IMR-90 (cell line): ENCODE measurements around the gene FLOT2. TPM values are rescaled to one million over a fixed set of nuclear protein-coding genes. Genes with fewer than 3 reads are reported as not detected.

Source experiments
- ATAC-seq: fragments of 200-7000 bp; cut with Tn5 transposase; 2 replicates; pipeline ENCODE4 v1.9.1; 2020; ENCODE audit warnings: low read depth, mild to moderate bottlenecking, moderate library complexity
- BruUV-seq: library from RNA; stranded (reverse); fragments of 400-500 nt; replicated peaks from 2 replicates; lab custom pipeline; 2021; lab: Mats Ljungman, UMichigan
- CTCF ChIA-PET: fragments of 300-600 bp; formaldehyde crosslinking; extraction: SDS; loops from one replicate; lab custom pipeline; 2021; ENCODE audit warnings: antibody characterized with exemption; lab: Yijun Ruan, JAX
- POLR2A ChIA-PET: fragments of 300-600 bp; sonication (Branson Sonifier 250); formaldehyde crosslinking; loops from one replicate; lab custom pipeline; 2022; ENCODE audit warnings: antibody characterized with exemption; ENCODE audit not compliant: unreplicated experiment; lab: Charles Lee
- DNase-seq: peaks from one replicate; pipeline ENCODE4 v3.0.0; 2013
- H2AFZ ChIP-seq: replicated peaks from 2 replicates; pipeline ENCODE3; 2013; ENCODE audit warnings: low read length, mild to moderate bottlenecking; ENCODE audit not compliant: poor library complexity
- H2AK5ac ChIP-seq: 2 replicates; pipeline ENCODE4 v1.6.1; 2013; ENCODE audit warnings: low read depth, low read length, inconsistent platforms
- H2AK9ac ChIP-seq: replicated peaks from 2 replicates; pipeline ENCODE3; 2013; ENCODE audit warnings: mild to moderate bottlenecking, low read depth, low read length, moderate library complexity; ENCODE audit not compliant: poor library complexity
- H2BK120ac ChIP-seq: 2 replicates; pipeline ENCODE4 v1.6.1; 2013; ENCODE audit warnings: low read depth, low read length, inconsistent platforms
- H2BK15ac ChIP-seq: 3 replicates; pipeline ENCODE4 v1.6.1; 2013; ENCODE audit warnings: low read depth, low read length, inconsistent platforms
- H2BK20ac ChIP-seq: 2 replicates; pipeline ENCODE4 v1.6.1; 2013; ENCODE audit warnings: low read depth, mild to moderate bottlenecking, inconsistent platforms, low read length, moderate library complexity
- H2BK5ac ChIP-seq: 2 replicates; pipeline ENCODE4 v1.6.1; 2013; ENCODE audit warnings: mild to moderate bottlenecking, low read depth, low read length, inconsistent platforms; ENCODE audit not compliant: poor library complexity, severe bottlenecking
- H3K14ac ChIP-seq: replicated peaks from 2 replicates; pipeline ENCODE4 v1.6.1; 2013; ENCODE audit warnings: low read depth, low read length, inconsistent platforms
- H3K18ac ChIP-seq: 2 replicates; pipeline ENCODE4 v1.6.1; 2013; ENCODE audit warnings: low read depth, low read length, control low read depth
- H3K23ac ChIP-seq: 2 replicates; pipeline ENCODE4 v1.6.1; 2013; ENCODE audit warnings: low read depth, low read length, inconsistent platforms
- H3K27ac ChIP-seq: 2 replicates; pipeline ENCODE4 v1.5.1; 2013; ENCODE audit warnings: mild to moderate bottlenecking, control low read depth, low read length; ENCODE audit not compliant: insufficient read depth
- H3K27me3 ChIP-seq: 2 replicates; pipeline ENCODE4 v1.6.1; 2013; ENCODE audit warnings: low read length; ENCODE audit not compliant: control insufficient read depth, insufficient read depth
- H3K36me3 ChIP-seq: 2 replicates; pipeline ENCODE4 v1.6.1; 2013; ENCODE audit warnings: low read length, mixed read lengths; ENCODE audit not compliant: control insufficient read depth, insufficient read depth
- H3K4ac ChIP-seq: 2 replicates; pipeline ENCODE4 v1.6.1; 2013; ENCODE audit warnings: low read depth, low read length, inconsistent platforms
- H3K4me1 ChIP-seq: 2 replicates; pipeline ENCODE4 v1.6.1; 2013; ENCODE audit warnings: low read length, mixed read lengths; ENCODE audit not compliant: control insufficient read depth, insufficient read depth
- H3K4me2 ChIP-seq: 2 replicates; pipeline ENCODE4 v1.6.1; 2013; ENCODE audit warnings: low read depth, mild to moderate bottlenecking, control low read depth, low read length, moderate library complexity
- H3K4me3 ChIP-seq: 2 replicates; pipeline ENCODE4 v1.5.1; 2013; ENCODE audit warnings: low read depth, mild to moderate bottlenecking, control low read depth, low read length, moderate library complexity; ENCODE audit not compliant: insufficient read depth
- H3K56ac ChIP-seq: 2 replicates; pipeline ENCODE4 v1.6.1; 2013; ENCODE audit warnings: low read length, inconsistent platforms; ENCODE audit not compliant: insufficient read depth; ENCODE audit errors: extremely low read depth
- H3K79me1 ChIP-seq, 2 experiments: 2 replicates each; pipeline ENCODE4 v1.6.1; 2013; ENCODE audit warnings: low read length in 2 of 2, inconsistent platforms in 1 of 2, low read depth in 1 of 2
- H3K9ac ChIP-seq: 2 replicates; pipeline ENCODE4 v1.6.1; 2013; ENCODE audit warnings: low read depth, low read length, control low read depth
- H3K9me1 ChIP-seq: 2 replicates; pipeline ENCODE4 v1.6.1; 2013; ENCODE audit warnings: low read length, inconsistent platforms; ENCODE audit not compliant: insufficient read depth
- H3K9me3 ChIP-seq: 2 replicates; pipeline ENCODE4 v1.6.1; 2013; ENCODE audit warnings: low read length; ENCODE audit not compliant: control insufficient read depth, insufficient read depth
- H4K20me1 ChIP-seq: 2 replicates; pipeline ENCODE4 v1.6.1; 2013; ENCODE audit warnings: low read length, inconsistent platforms; ENCODE audit not compliant: insufficient read depth
- H4K5ac ChIP-seq: 2 replicates; pipeline ENCODE4 v1.6.1; 2013; ENCODE audit warnings: mild to moderate bottlenecking, low read depth, low read length, control low read depth
- H4K8ac ChIP-seq, 2 experiments: 2 replicates each; pipeline ENCODE4 v1.6.1; 2013; ENCODE audit warnings: low read depth in 2 of 2, low read length in 2 of 2, control low read depth in 1 of 2, inconsistent platforms in 1 of 2
- H4K91ac ChIP-seq: 2 replicates; pipeline ENCODE4 v1.6.1; 2013; ENCODE audit warnings: low read depth, low read length, inconsistent platforms; ENCODE audit not compliant: insufficient read depth
- BHLHE40 ChIP-seq: fragments of 150-350 bp; IDR thresholded peaks from 2 replicates; pipeline ENCODE4 v1.6.1; 2016; ENCODE audit warnings: mild to moderate bottlenecking, low read depth, low read length
- CEBPB ChIP-seq: IDR thresholded peaks from 2 replicates; pipeline ENCODE4 v1.6.1; 2012; ENCODE audit warnings: low read depth, low read length, improper control_type of control experiment
- CHD1 ChIP-seq: IDR thresholded peaks from 2 replicates; pipeline ENCODE4 v1.6.1; 2012; ENCODE audit warnings: low read depth, low read length, improper control_type of control experiment
- FOS ChIP-seq: fragments of 150-350 bp; IDR thresholded peaks from 2 replicates; pipeline ENCODE4 v1.6.1; 2016; ENCODE audit warnings: low read depth, low read length
- MAFK ChIP-seq: IDR thresholded peaks from 2 replicates; pipeline ENCODE4 v1.6.1; 2012; ENCODE audit warnings: low read depth, low read length, improper control_type of control experiment
- MAZ ChIP-seq: IDR thresholded peaks from 2 replicates; pipeline ENCODE4 v1.6.1; 2012; ENCODE audit warnings: low read depth, mild to moderate bottlenecking, low read length, improper control_type of control experiment, moderate library complexity, borderline replicate concordance
- MXI1 ChIP-seq: IDR thresholded peaks from 2 replicates; pipeline ENCODE4 v1.6.1; 2012; ENCODE audit warnings: low read depth, mild to moderate bottlenecking, low read length, moderate library complexity, borderline replicate concordance
- NFE2L2 ChIP-seq: fragments of 150-350 bp; IDR thresholded peaks from 2 replicates; pipeline ENCODE4 v1.6.1; 2016; ENCODE audit warnings: low read depth, mild to moderate bottlenecking, low read length
- POLR2A ChIP-seq: IDR thresholded peaks from 2 replicates; pipeline ENCODE4 v1.6.1; 2012; ENCODE audit warnings: mild to moderate bottlenecking, low read depth, low read length
- RCOR1 ChIP-seq: IDR thresholded peaks from 2 replicates; pipeline ENCODE4 v1.6.1; 2012; ENCODE audit warnings: mild to moderate bottlenecking, low read length, improper control_type of control experiment; ENCODE audit not compliant: insufficient replicate concordance
- RFX5 ChIP-seq: IDR thresholded peaks from 2 replicates; pipeline ENCODE4 v1.8.0; 2012; ENCODE audit warnings: low read depth, mild to moderate bottlenecking, low read length, moderate library complexity
- SMC3 ChIP-seq: fragments of 150-350 bp; IDR thresholded peaks from 2 replicates; pipeline ENCODE4 v1.6.1; 2016; ENCODE audit warnings: low read depth, mild to moderate bottlenecking, antibody characterized with exemption, low read length, moderate library complexity
- WGBS, 2 experiments: methylation state at CpG; one replicate each; pipeline versions ENCODE4 v1.1.5 to v1.1.7; 2013; ENCODE audit warnings: missing lambda C conversion rate in 2 of 2; ENCODE audit not compliant: insufficient read length in 1 of 2; ENCODE audit errors: extremely low coverage in 2 of 2; 5-methylcytosine and 5-hydroxymethylcytosine counted together
- dilution Hi-C: fragments of 300-500 bp; cut with HindIII; formaldehyde crosslinking; loops from one replicate; pipeline ENCODE4 v1.14.3; 2018; ENCODE audit warnings: low sequenced_read_pairs; ENCODE audit not compliant: unreplicated experiment
- in situ Hi-C: fragments of 300-500 bp; cut with MboI; formaldehyde crosslinking; loops from 3 replicates; pipeline ENCODE4 v1.14.3; 2019; ENCODE audit warnings: low sequenced_read_pairs, inconsistent platforms, mixed read lengths
- intact Hi-C: fragments of 100-400 bp; cut with micrococcal nuclease; formaldehyde crosslinking; loops from 2 replicates; pipeline ENCODE4 v1.10.0; 2022
- polyA plus RNA-seq, 3 experiments: library from polyadenylated mRNA; depleted of rRNA; stranded (reverse); fragments of >200 nt; gene quantifications; 2 replicates each; pipeline ENCODE4 v1.2.3, GENCODE V29; 2012; ENCODE audit warnings: low replicate concordance in 1 of 3
- total RNA-seq: library from RNA; depleted of rRNA; stranded (reverse); fragments of >200 nt; gene quantifications from 2 replicates; pipeline ENCODE4 v1.2.3, GENCODE V29; 2012
- TF ChIP-seq, protein P1 (sequence below): fragments of 150-350 bp; IDR thresholded peaks from 2 replicates; pipeline ENCODE4 v1.6.1; 2016; ENCODE audit warnings: low read depth, mild to moderate bottlenecking, low read length, moderate library complexity, borderline replicate concordance
- TF ChIP-seq, protein P2 (sequence below): fragments of 150-350 bp; IDR thresholded peaks from 2 replicates; pipeline ENCODE4 v1.6.1; 2017; ENCODE audit warnings: mild to moderate bottlenecking, antibody characterized with exemption, low read length, low read depth
- TF ChIP-seq, protein P3 (sequence below): conservative IDR thresholded peaks from 2 replicates; pipeline ENCODE4 v1.5.1; 2012; ENCODE audit warnings: mild to moderate bottlenecking, low read depth, low read length, improper control_type of control experiment

FLOT2 gene
- total and polyA plus RNA-seq, 2 of the 4 experiments (the other 2 are of a cell fraction): 19.7 to 67.9 TPM

DNA sequence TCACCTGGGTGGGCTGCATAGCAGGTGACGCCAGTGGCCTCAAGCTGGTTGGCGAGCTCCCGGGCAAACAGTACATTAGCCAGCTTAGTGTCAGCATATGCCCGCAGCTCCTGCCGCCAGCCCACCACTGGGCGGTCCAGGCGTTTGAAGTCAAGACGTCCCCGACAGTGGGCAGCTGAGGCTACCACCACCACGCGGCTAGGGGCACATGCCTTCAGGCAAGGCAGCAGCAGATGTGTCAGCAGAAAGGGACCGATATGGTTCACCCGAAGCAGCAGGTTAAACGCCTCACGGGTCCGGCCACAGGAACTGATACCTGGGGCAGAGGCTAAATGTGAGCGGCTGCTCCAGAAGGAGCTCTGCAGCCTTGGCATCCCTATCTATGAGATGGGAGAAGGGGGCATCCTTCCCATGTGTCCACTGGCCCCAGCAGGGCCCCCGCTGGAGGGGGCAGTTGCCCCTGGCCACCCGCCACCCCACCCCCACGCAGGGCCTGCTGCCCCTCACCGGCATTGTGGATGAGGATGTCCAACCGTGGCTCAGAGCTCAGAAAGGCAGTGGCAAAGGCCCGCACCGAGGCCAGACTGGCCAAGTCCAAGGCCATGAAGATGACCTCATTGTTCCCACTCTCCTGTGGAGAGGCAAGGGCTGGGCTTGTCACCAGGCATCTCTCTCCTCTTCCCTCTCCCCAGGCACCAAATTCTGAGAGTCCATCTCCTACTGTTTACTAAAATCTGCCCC, 3.6 kb upstream of the FLOT2 start:
- H3K27me3 ChIP-seq: no peaks in the 10 kb centered on the region
- H3K14ac ChIP-seq: no peak overlapping the region
- peaks cover 16% of the 10 kb centered on the region for H3K9me1 ChIP-seq
- H3K23ac ChIP-seq: peak overlapping the region; percentile 71; the same call in 1 of the 2 replicates
- intact Hi-C loops (no loop called here), in situ Hi-C loops (no loop called here), dilution Hi-C loops (no loop called here)
- H3K4ac ChIP-seq: no peak overlapping the region
- no peak overlapping the region for H2AK9ac ChIP-seq
- peaks cover 8% of the 10 kb centered on the region for H3K4me1 ChIP-seq
- H2AFZ ChIP-seq: no peak overlapping the region
- no peak overlapping the region for H2BK120ac ChIP-seq
- DNase-seq: no peak
- H3K4me2 ChIP-seq: peak overlapping the region; percentile 11; the same call in 1 of the 2 replicates
- no peak overlapping the region for H2BK20ac ChIP-seq
- CTCF ChIA-PET: no interaction called here
- H2AK5ac ChIP-seq: peak overlapping the region; percentile 32; the same call in 1 of the 2 replicates
- BruUV-seq: no TSS peak
- H4K8ac ChIP-seq: no peak overlapping the region
- H3K18ac ChIP-seq: no peak overlapping the region
- no peaks in the 10 kb centered on the region for H3K9me3 ChIP-seq
- no peak overlapping the region for H2BK5ac ChIP-seq
- no peak overlapping the region for H3K27ac ChIP-seq
- peaks cover 19% of the 10 kb centered on the region; the same call in 1 of the 2 replicates for H4K20me1 ChIP-seq
- no peak overlapping the region for H3K4me3 ChIP-seq
- ATAC-seq: no peak
- POLR2A ChIA-PET: no interaction called here
- H4K5ac ChIP-seq: no peak overlapping the region
- WGBS, 2 experiments: 93% methylated on average over 11 of the region's 24 CpGs; no CpG with 5 or more reads in 1 of the 2 experiments
- H3K36me3 ChIP-seq: peaks cover 4% of the 10 kb centered on the region; the same call in 1 of the 2 replicates
- no peak overlapping the region for H4K91ac ChIP-seq
- H3K9ac ChIP-seq: no peak overlapping the region
- H3K56ac ChIP-seq: no peak overlapping the region
- no peak overlapping the region for H2BK15ac ChIP-seq
- peaks cover 7 to 39% of the 10 kb centered on the region in 2 experiments; a peak in 3 of 4 replicates for H3K79me1 ChIP-seq
- TF ChIP-seq, protein P1, sequence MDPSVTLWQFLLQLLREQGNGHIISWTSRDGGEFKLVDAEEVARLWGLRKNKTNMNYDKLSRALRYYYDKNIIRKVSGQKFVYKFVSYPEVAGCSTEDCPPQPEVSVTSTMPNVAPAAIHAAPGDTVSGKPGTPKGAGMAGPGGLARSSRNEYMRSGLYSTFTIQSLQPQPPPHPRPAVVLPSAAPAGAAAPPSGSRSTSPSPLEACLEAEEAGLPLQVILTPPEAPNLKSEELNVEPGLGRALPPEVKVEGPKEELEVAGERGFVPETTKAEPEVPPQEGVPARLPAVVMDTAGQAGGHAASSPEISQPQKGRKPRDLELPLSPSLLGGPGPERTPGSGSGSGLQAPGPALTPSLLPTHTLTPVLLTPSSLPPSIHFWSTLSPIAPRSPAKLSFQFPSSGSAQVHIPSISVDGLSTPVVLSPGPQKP: no peak
- no peak for TF ChIP-seq BHLHE40
- no peak for TF ChIP-seq CHD1
- TF ChIP-seq MAFK: no peak
- no peak for TF ChIP-seq POLR2A
- no peak for TF ChIP-seq MXI1
- no peak for TF ChIP-seq RCOR1
- TF ChIP-seq, protein P2, sequence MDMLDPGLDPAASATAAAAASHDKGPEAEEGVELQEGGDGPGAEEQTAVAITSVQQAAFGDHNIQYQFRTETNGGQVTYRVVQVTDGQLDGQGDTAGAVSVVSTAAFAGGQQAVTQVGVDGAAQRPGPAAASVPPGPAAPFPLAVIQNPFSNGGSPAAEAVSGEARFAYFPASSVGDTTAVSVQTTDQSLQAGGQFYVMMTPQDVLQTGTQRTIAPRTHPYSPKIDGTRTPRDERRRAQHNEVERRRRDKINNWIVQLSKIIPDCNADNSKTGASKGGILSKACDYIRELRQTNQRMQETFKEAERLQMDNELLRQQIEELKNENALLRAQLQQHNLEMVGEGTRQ: no peak
- TF ChIP-seq, protein P3, sequence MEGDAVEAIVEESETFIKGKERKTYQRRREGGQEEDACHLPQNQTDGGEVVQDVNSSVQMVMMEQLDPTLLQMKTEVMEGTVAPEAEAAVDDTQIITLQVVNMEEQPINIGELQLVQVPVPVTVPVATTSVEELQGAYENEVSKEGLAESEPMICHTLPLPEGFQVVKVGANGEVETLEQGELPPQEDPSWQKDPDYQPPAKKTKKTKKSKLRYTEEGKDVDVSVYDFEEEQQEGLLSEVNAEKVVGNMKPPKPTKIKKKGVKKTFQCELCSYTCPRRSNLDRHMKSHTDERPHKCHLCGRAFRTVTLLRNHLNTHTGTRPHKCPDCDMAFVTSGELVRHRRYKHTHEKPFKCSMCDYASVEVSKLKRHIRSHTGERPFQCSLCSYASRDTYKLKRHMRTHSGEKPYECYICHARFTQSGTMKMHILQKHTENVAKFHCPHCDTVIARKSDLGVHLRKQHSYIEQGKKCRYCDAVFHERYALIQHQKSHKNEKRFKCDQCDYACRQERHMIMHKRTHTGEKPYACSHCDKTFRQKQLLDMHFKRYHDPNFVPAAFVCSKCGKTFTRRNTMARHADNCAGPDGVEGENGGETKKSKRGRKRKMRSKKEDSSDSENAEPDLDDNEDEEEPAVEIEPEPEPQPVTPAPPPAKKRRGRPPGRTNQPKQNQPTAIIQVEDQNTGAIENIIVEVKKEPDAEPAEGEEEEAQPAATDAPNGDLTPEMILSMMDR: no peak
- no peak for TF ChIP-seq RFX5
- no peak for TF ChIP-seq SMC3
- TF ChIP-seq FOS: no peak
- TF ChIP-seq MAZ: no peak
- no peak for TF ChIP-seq CEBPB
- TF ChIP-seq NFE2L2: no peak
